Measurements from ENCODE around the gene CCDC192. TPM values are rescaled to one million over a fixed set of nuclear protein-coding genes. Genes with fewer than 3 reads are reported as not detected.
"Not testable (repeated sequence)": the region's sequence is repeated elsewhere in the genome, so short reads cannot be mapped to it uniquely, and the experiment has no call there.

The CCDC192 gene
- total RNA-seq, 2 experiments from 2014 or later = not detected

GRCh38 chr5:127725673-127726072 lies 22.5 kb downstream of the CCDC192 start:
- peaks cover 4% of the 10 kb centered on the region for H3K27me3 Mint-ChIP-seq
- H3K4me1 Mint-ChIP-seq = no peaks in the 10 kb centered on the region
- no peak for DNase-seq
- no peak overlapping the region for H3K27ac Mint-ChIP-seq
- H3K36me3 Mint-ChIP-seq = no peaks in the 10 kb centered on the region
- no peaks in the 10 kb centered on the region for H3K9me3 Mint-ChIP-seq
- H3K4me3 Mint-ChIP-seq = no peak overlapping the region

- no peak overlapping the region for H3K4me3 Mint-ChIP-seq
- no peaks in the 10 kb centered on the region for H3K4me1 Mint-ChIP-seq
- H3K36me3 Mint-ChIP-seq = no peaks in the 10 kb centered on the region
Observed at GRCh38 chr5:127732963-127733362, 29.8 kb downstream of the CCDC192 start.

GRCh38 chr5:127739348-127739747 lies 36.2 kb downstream of the CCDC192 start:
- H3K36me3 Mint-ChIP-seq = not testable (repeated sequence)

More at GRCh38 chr5:127732963-127733362, 29.8 kb downstream of the CCDC192 start:
- no peak for DNase-seq
- Mint-ChIP-seq H3K27ac (no peak overlapping the region), H3K27me3 (no peaks in the 10 kb centered on the region), H3K9me3 (peaks cover 13% of the 10 kb centered on the region)

GRCh38 chr5:127739807-127740384 lies 36.7 kb downstream of the CCDC192 start:
- Mint-ChIP-seq H3K27ac (no peak overlapping the region), H3K4me1 (no peaks in the 10 kb centered on the region), H3K4me3 (no peak overlapping the region), H3K36me3 (no peaks in the 10 kb centered on the region), H3K9me3 (no peaks in the 10 kb centered on the region), H3K27me3 (peaks cover 5% of the 10 kb centered on the region)
- DNase-seq = no peak

More at GRCh38 chr5:127739348-127739747, 36.2 kb downstream of the CCDC192 start:
- not testable (repeated sequence) for H3K4me1 Mint-ChIP-seq, H3K4me3 Mint-ChIP-seq, H3K27ac Mint-ChIP-seq, H3K27me3 Mint-ChIP-seq, DNase-seq, H3K9me3 Mint-ChIP-seq

- Mint-ChIP-seq H3K27ac (no peak overlapping the region), H3K9me3 (no peaks in the 10 kb centered on the region), H3K4me1 (no peaks in the 10 kb centered on the region), H3K27me3 (peaks cover 5% of the 10 kb centered on the region), H3K36me3 (no peaks in the 10 kb centered on the region), H3K4me3 (no peak overlapping the region)
- DNase-seq = no peak
Observed at GRCh38 chr5:127741412-127741811, 38.2 kb downstream of the CCDC192 start.

- no peaks in the 10 kb centered on the region for H3K4me1 Mint-ChIP-seq
- H3K27me3 Mint-ChIP-seq = peaks cover 5% of the 10 kb centered on the region
- H3K36me3 Mint-ChIP-seq = no peaks in the 10 kb centered on the region
- no peak overlapping the region for H3K4me3 Mint-ChIP-seq
- no peak overlapping the region for H3K27ac Mint-ChIP-seq
- no peaks in the 10 kb centered on the region for H3K9me3 Mint-ChIP-seq
- no peak for DNase-seq
Observed at GRCh38 chr5:127744241-127744640, 41.0 kb downstream of the CCDC192 start.

GRCh38 chr5:127746756-127747155 lies 43.6 kb downstream of the CCDC192 start:
- no peak for DNase-seq
- no peaks in the 10 kb centered on the region for H3K4me1 Mint-ChIP-seq
- H3K36me3 Mint-ChIP-seq = no peaks in the 10 kb centered on the region
- peaks cover 5% of the 10 kb centered on the region for H3K27me3 Mint-ChIP-seq
- H3K27ac Mint-ChIP-seq = no peak overlapping the region
- H3K9me3 Mint-ChIP-seq = no peaks in the 10 kb centered on the region
- no peak overlapping the region for H3K4me3 Mint-ChIP-seq

GRCh38 chr5:127752503-127753265 lies 49.5 kb downstream of the CCDC192 start:
- H3K27me3 Mint-ChIP-seq, DNase-seq, H3K4me1 Mint-ChIP-seq, H3K4me3 Mint-ChIP-seq, H3K9me3 Mint-ChIP-seq, H3K36me3 Mint-ChIP-seq, H3K27ac Mint-ChIP-seq: not testable (repeated sequence)

GRCh38 chr5:127754259-127754658 lies 51.1 kb downstream of the CCDC192 start:
- Mint-ChIP-seq H3K4me3 (no peak overlapping the region), H3K27ac (no peak overlapping the region), H3K9me3 (no peaks in the 10 kb centered on the region), H3K4me1 (no peaks in the 10 kb centered on the region), H3K36me3 (no peaks in the 10 kb centered on the region), H3K27me3 (no peaks in the 10 kb centered on the region)
- no peak for DNase-seq

GRCh38 chr5:127754706-127755105 lies 51.5 kb downstream of the CCDC192 start:
- no peak overlapping the region for H3K27ac Mint-ChIP-seq
- no peaks in the 10 kb centered on the region for H3K4me1 Mint-ChIP-seq
- H3K9me3 Mint-ChIP-seq = no peaks in the 10 kb centered on the region
- H3K36me3 Mint-ChIP-seq = no peaks in the 10 kb centered on the region
- no peaks in the 10 kb centered on the region for H3K27me3 Mint-ChIP-seq
- H3K4me3 Mint-ChIP-seq = no peak overlapping the region
- no peak for DNase-seq

GRCh38 chr5:127757576-127757975 lies 54.4 kb downstream of the CCDC192 start:
- no peak overlapping the region for H3K27ac Mint-ChIP-seq
- no peaks in the 10 kb centered on the region for H3K4me1 Mint-ChIP-seq
- H3K4me3 Mint-ChIP-seq = no peak overlapping the region
- H3K36me3 Mint-ChIP-seq = no peaks in the 10 kb centered on the region
- no peaks in the 10 kb centered on the region for H3K9me3 Mint-ChIP-seq
- H3K27me3 Mint-ChIP-seq = no peaks in the 10 kb centered on the region
- no peak for DNase-seq

- no peaks in the 10 kb centered on the region for H3K27me3 Mint-ChIP-seq
- DNase-seq = no peak
- no peak overlapping the region for H3K4me3 Mint-ChIP-seq
- H3K9me3 Mint-ChIP-seq = no peaks in the 10 kb centered on the region
- no peaks in the 10 kb centered on the region for H3K4me1 Mint-ChIP-seq
- H3K36me3 Mint-ChIP-seq = no peaks in the 10 kb centered on the region
- no peak overlapping the region for H3K27ac Mint-ChIP-seq
Observed at GRCh38 chr5:127758766-127759283, 55.6 kb downstream of the CCDC192 start.

- DNase-seq = no peak
- H3K9me3 Mint-ChIP-seq = no peaks in the 10 kb centered on the region
- H3K27me3 Mint-ChIP-seq = no peaks in the 10 kb centered on the region
- no peak overlapping the region for H3K4me3 Mint-ChIP-seq
- H3K4me1 Mint-ChIP-seq = no peaks in the 10 kb centered on the region
- no peak overlapping the region for H3K27ac Mint-ChIP-seq
- H3K36me3 Mint-ChIP-seq = no peaks in the 10 kb centered on the region
Observed at GRCh38 chr5:127761869-127762268, 58.7 kb downstream of the CCDC192 start.

- DNase-seq = no peak
- H3K27ac Mint-ChIP-seq = no peak overlapping the region
- H3K9me3 Mint-ChIP-seq = no peaks in the 10 kb centered on the region
- no peaks in the 10 kb centered on the region for H3K36me3 Mint-ChIP-seq
- H3K4me3 Mint-ChIP-seq = no peak overlapping the region
- no peaks in the 10 kb centered on the region for H3K4me1 Mint-ChIP-seq
- no peaks in the 10 kb centered on the region for H3K27me3 Mint-ChIP-seq
Observed at GRCh38 chr5:127762412-127762811, 59.2 kb downstream of the CCDC192 start.

- no peak for DNase-seq
- Mint-ChIP-seq H3K27ac (no peak overlapping the region), H3K4me3 (no peak overlapping the region), H3K27me3 (peaks cover 5% of the 10 kb centered on the region), H3K36me3 (no peaks in the 10 kb centered on the region), H3K9me3 (no peaks in the 10 kb centered on the region), H3K4me1 (no peaks in the 10 kb centered on the region)
Observed at GRCh38 chr5:127766676-127767335, 63.6 kb downstream of the CCDC192 start.

All from activated naive CD8-positive, alpha-beta T cell treated with anti-CD3 and anti-CD28 coated beads for 36 hours (primary cell).